ENCODE measurements around the gene CAPN7.

Gene CAPN7

GRCh38 chr3:15261274-15261673 lies 55.2 kb downstream of the CAPN7 start:
- Histone ChIP-seq H3K18ac (ENCODE audit: low read depth in 1 of 2, low read length in 2 of 2) (no peak overlapping the region), H3K27me3 (ENCODE audit: control insufficient read depth in 1 of 2, insufficient read depth in 1 of 2, low read length in 2 of 2) (no peaks in the 10 kb centered on the region)

GRCh38 chr3:15262021-15262420 lies 56.0 kb downstream of the CAPN7 start:
- Histone ChIP-seq H2AK5ac (ENCODE audit: low read length, severe bottlenecking) (no peak overlapping the region), H3K4me1 (ENCODE audit: control insufficient read depth, insufficient read depth, low read depth, low read length) (no peaks in the 10 kb centered on the region), H2BK15ac (ENCODE audit: low read depth, poor library complexity, severe bottlenecking) (no peak overlapping the region), H3K14ac (ENCODE audit: low read length in 2 of 2) (no peak overlapping the region), H2AFZ (ENCODE audit: low read depth, low read length) (no peak overlapping the region), H3K36me3 (ENCODE audit: control insufficient read depth in 1 of 2, insufficient read depth in 2 of 2, low read depth in 1 of 2, low read length in 2 of 2) (peaks cover 14 to 72% of the 10 kb centered on the region in 2 experiments), H3K79me1 (replicated peaks; ENCODE audit: low read length, poor library complexity, severe bottlenecking) (peaks cover 10% of the 10 kb centered on the region), H3K4me3 (ENCODE audit: insufficient read depth in 1 of 2, low read depth in 1 of 2, low read length in 2 of 2) (no peak overlapping the region), H2BK5ac (ENCODE audit: low read depth, low read length, poor library complexity, severe bottlenecking) (no peak overlapping the region), H3K27ac (ENCODE audit: low read length, poor library complexity, severe bottlenecking) (no peak overlapping the region), H3K23ac (ENCODE audit: low read length in 2 of 2) (no peak overlapping the region), H3K4me2 (ENCODE audit: low read length, poor library complexity, severe bottlenecking) (no peak overlapping the region), H3K27me3 (ENCODE audit: control insufficient read depth in 1 of 2, insufficient read depth in 1 of 2, low read length in 2 of 2) (no peaks in the 10 kb centered on the region), H4K91ac (ENCODE audit: low read length) (no peak overlapping the region), H2BK120ac (ENCODE audit: low read depth, low read length) (no peak overlapping the region), H3K18ac (ENCODE audit: low read depth in 1 of 2, low read length in 2 of 2) (no peak overlapping the region), H3K9ac (ENCODE audit: low read length) (no peak overlapping the region), H3K4ac (ENCODE audit: low read depth in 1 of 2, low read length in 2 of 2) (no peak overlapping the region), H2BK12ac (ENCODE audit: low read length in 2 of 2) (no peak overlapping the region), H3K9me3 (ENCODE audit: control insufficient read depth, low read length) (no peaks in the 10 kb centered on the region), H4K8ac (ENCODE audit: low read length) (no peak overlapping the region)
- WGBS: 97% methylated on average over 9 of the region's 9 CpGs
- no peak for DNase-seq

More at GRCh38 chr3:15261274-15261673, 55.2 kb downstream of the CAPN7 start:
- Histone ChIP-seq H3K4ac (ENCODE audit: low read depth in 1 of 2, low read length in 2 of 2) (no peak overlapping the region), H3K4me1 (ENCODE audit: control insufficient read depth, insufficient read depth, low read depth, low read length) (no peaks in the 10 kb centered on the region), H2AK5ac (ENCODE audit: low read length, severe bottlenecking) (no peak overlapping the region), H2BK12ac (ENCODE audit: low read length in 2 of 2) (no peak overlapping the region), H3K14ac (ENCODE audit: low read length in 2 of 2) (no peak overlapping the region), H3K23ac (ENCODE audit: low read length in 2 of 2) (no peak overlapping the region), H3K9ac (ENCODE audit: low read length) (no peak overlapping the region), H2BK5ac (ENCODE audit: low read depth, low read length, poor library complexity, severe bottlenecking) (no peak overlapping the region), H3K36me3 (ENCODE audit: control insufficient read depth in 1 of 2, insufficient read depth in 2 of 2, low read depth in 1 of 2, low read length in 2 of 2) (peaks cover 20 to 72% of the 10 kb centered on the region in 2 experiments), H2BK120ac (ENCODE audit: low read depth, low read length) (no peak overlapping the region), H3K4me2 (ENCODE audit: low read length, poor library complexity, severe bottlenecking) (no peak overlapping the region), H3K79me1 (replicated peaks; ENCODE audit: low read length, poor library complexity, severe bottlenecking) (peaks cover 5% of the 10 kb centered on the region), H4K8ac (ENCODE audit: low read length) (no peak overlapping the region), H2AFZ (ENCODE audit: low read depth, low read length) (no peak overlapping the region), H2BK15ac (ENCODE audit: low read depth, poor library complexity, severe bottlenecking) (no peak overlapping the region), H4K91ac (ENCODE audit: low read length) (no peak overlapping the region), H3K4me3 (ENCODE audit: insufficient read depth in 1 of 2, low read depth in 1 of 2, low read length in 2 of 2) (no peak overlapping the region), H3K9me3 (ENCODE audit: control insufficient read depth, low read length) (no peaks in the 10 kb centered on the region), H3K27ac (ENCODE audit: low read length, poor library complexity, severe bottlenecking) (no peak overlapping the region)
- no peak for DNase-seq

- no peaks in the 10 kb centered on the region for H3K4me1 ChIP-seq (ENCODE audit: control insufficient read depth, insufficient read depth, low read depth, low read length)
- no peak overlapping the region for H3K23ac ChIP-seq (ENCODE audit: low read length in 2 of 2)
- H2BK12ac ChIP-seq (ENCODE audit: low read length in 2 of 2): no peak overlapping the region
- no peak overlapping the region for H2AFZ ChIP-seq (ENCODE audit: low read depth, low read length)
- H2AK5ac ChIP-seq (ENCODE audit: low read length, severe bottlenecking): no peak overlapping the region
- no peak overlapping the region for H2BK15ac ChIP-seq (ENCODE audit: low read depth, poor library complexity, severe bottlenecking)
- no peak overlapping the region for H3K14ac ChIP-seq (ENCODE audit: low read length in 2 of 2)
- no peak overlapping the region for H3K4ac ChIP-seq (ENCODE audit: low read depth in 1 of 2, low read length in 2 of 2)
- no peaks in the 10 kb centered on the region for H3K9me3 ChIP-seq (ENCODE audit: control insufficient read depth, low read length)
- H3K27ac ChIP-seq (ENCODE audit: low read length, poor library complexity, severe bottlenecking): no peak overlapping the region
- no peak overlapping the region for H2BK120ac ChIP-seq (ENCODE audit: low read depth, low read length)
- peaks cover 11% of the 10 kb centered on the region for H3K79me1 ChIP-seq (replicated peaks; ENCODE audit: low read length, poor library complexity, severe bottlenecking)
- no peak overlapping the region for H2BK5ac ChIP-seq (ENCODE audit: low read depth, low read length, poor library complexity, severe bottlenecking)
- WGBS: 99% methylated on average over 4 of the region's 4 CpGs
- no peak overlapping the region for H4K91ac ChIP-seq (ENCODE audit: low read length)
- H3K4me3 ChIP-seq (ENCODE audit: insufficient read depth in 1 of 2, low read depth in 1 of 2, low read length in 2 of 2): no peak overlapping the region
- H3K18ac ChIP-seq (ENCODE audit: low read depth in 1 of 2, low read length in 2 of 2): no peak overlapping the region
- H3K9ac ChIP-seq (ENCODE audit: low read length): peak overlapping the region; percentile 63
- no peak for DNase-seq
- no peak overlapping the region for H4K8ac ChIP-seq (ENCODE audit: low read length)
- H3K4me2 ChIP-seq (ENCODE audit: low read length, poor library complexity, severe bottlenecking): no peak overlapping the region
- H3K27me3 ChIP-seq (ENCODE audit: control insufficient read depth in 1 of 2, insufficient read depth in 1 of 2, low read length in 2 of 2): no peaks in the 10 kb centered on the region
- H3K36me3 ChIP-seq (ENCODE audit: control insufficient read depth in 1 of 2, insufficient read depth in 2 of 2, low read depth in 1 of 2, low read length in 2 of 2): peaks cover 12 to 67% of the 10 kb centered on the region in 2 experiments
These were observed 57.1 kb downstream of the CAPN7 start for GRCh38 chr3:15263120-15263519.

GRCh38 chr3:15263926-15264325 lies 57.9 kb downstream of the CAPN7 start:
- Histone ChIP-seq H3K4me1 (ENCODE audit: control insufficient read depth, insufficient read depth, low read depth, low read length) (peaks cover 3% of the 10 kb centered on the region), H3K27me3 (ENCODE audit: control insufficient read depth in 1 of 2, insufficient read depth in 1 of 2, low read length in 2 of 2) (no peaks in the 10 kb centered on the region), H3K4me3 (ENCODE audit: insufficient read depth in 1 of 2, low read depth in 1 of 2, low read length in 2 of 2) (no peak overlapping the region), H3K4ac (ENCODE audit: low read depth in 1 of 2, low read length in 2 of 2) (no peak overlapping the region), H3K23ac (ENCODE audit: low read length in 2 of 2) (no peak overlapping the region), H2BK12ac (ENCODE audit: low read length in 2 of 2) (no peak overlapping the region), H2BK15ac (ENCODE audit: low read depth, poor library complexity, severe bottlenecking) (no peak overlapping the region), H2BK120ac (ENCODE audit: low read depth, low read length) (no peak overlapping the region), H3K9ac (ENCODE audit: low read length) (peak overlapping the region; percentile 63), H2BK5ac (ENCODE audit: low read depth, low read length, poor library complexity, severe bottlenecking) (no peak overlapping the region), H2AFZ (ENCODE audit: low read depth, low read length) (no peak overlapping the region), H4K8ac (ENCODE audit: low read length) (no peak overlapping the region), H3K79me1 (replicated peaks; ENCODE audit: low read length, poor library complexity, severe bottlenecking) (peaks cover 11% of the 10 kb centered on the region), H3K36me3 (ENCODE audit: control insufficient read depth in 1 of 2, insufficient read depth in 2 of 2, low read depth in 1 of 2, low read length in 2 of 2) (peaks cover 9 to 59% of the 10 kb centered on the region in 2 experiments), H2AK5ac (ENCODE audit: low read length, severe bottlenecking) (no peak overlapping the region), H3K9me3 (ENCODE audit: control insufficient read depth, low read length) (no peaks in the 10 kb centered on the region), H4K91ac (ENCODE audit: low read length) (no peak overlapping the region), H3K27ac (ENCODE audit: low read length, poor library complexity, severe bottlenecking) (no peak overlapping the region), H3K4me2 (ENCODE audit: low read length, poor library complexity, severe bottlenecking) (no peak overlapping the region), H3K14ac (ENCODE audit: low read length in 2 of 2) (no peak overlapping the region), H3K18ac (ENCODE audit: low read depth in 1 of 2, low read length in 2 of 2) (no peak overlapping the region)
- WGBS: 94% methylated on average over 2 of the region's 2 CpGs
- DNase-seq: no peak
